SIG-M5 (cell line): Measurements from ENCODE around the gene A4GALT.
"Not testable (repeated sequence)": the region's sequence is repeated elsewhere in the genome, so short reads cannot be mapped to it uniquely, and the experiment has no call there.

Experiments
- DNase-seq: peaks from one replicate; lab custom pipeline; 2025; lab: John Stamatoyannopoulos, UW

Gene A4GALT

DNA sequence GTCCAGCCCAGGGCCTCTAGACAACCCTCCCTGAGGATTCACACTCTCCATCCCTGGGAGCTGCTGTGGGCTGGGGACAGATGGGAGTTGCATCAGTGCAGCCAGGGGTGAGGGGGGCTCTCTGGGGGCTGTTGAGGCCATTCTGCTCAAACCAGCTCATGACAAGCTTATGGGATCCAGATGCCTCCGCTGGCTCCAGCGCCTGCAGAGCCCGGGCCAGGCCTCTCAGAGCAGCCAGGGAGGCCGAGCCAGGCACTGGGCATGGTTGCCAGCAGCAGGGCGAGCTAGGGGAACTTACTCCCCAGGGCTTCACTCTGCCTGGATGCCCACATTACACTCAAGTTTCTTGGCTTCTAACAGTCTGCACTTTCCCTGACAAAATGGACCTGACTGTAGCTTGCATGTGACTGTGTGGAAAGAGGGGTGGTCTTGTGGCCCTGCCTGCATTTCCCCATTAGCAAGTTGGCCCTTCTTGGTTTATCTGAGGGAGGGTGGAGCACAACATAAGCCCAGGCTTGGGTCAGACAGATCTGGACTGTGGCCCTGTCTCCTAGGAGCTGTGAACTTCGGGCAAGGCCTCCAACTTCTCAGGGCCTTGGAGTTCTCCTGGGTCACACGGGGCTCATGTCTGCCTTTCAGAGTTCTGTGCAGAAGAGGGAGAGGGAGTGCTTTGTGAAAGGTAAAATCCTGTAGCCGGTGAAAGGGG, 36.9 kb downstream of the A4GALT start:
- DNase-seq = no peak

DNA sequence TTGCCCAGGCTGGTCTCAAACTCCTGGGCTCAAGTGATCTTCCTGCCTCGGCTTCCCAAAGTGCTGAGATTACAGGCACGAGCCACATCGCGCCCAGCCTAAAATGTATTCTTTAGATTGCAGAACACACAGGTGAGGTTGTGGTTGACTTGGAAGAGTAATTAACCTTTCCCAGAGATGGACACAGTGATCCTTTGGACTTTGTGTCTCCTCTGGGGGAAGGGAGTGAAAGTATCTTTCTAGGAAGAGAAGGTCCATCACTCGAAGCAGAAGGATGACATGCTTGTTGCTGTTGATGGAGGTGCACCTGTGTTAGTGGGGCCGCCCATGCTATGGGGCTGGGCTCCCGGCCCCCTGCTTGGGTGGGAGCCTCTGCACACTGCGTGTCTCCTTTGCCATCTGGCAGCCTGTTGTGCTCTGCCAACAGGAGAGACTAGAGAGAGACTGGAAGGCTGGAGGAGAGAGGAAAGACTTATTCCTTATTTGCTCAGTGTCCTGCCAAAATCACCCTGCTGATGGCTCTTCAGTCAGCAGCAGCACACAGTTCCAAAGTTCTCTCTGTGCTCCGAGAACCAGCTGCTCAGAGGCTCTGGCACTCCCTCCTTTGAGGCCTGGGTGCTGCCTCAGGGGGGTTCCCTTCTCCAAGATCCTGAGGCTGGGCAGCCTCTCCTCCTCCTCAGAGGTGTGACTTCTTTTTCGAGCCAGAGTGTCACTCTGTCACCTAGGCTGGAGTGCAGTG, 38.4 kb downstream of the A4GALT start:
- no peak for DNase-seq

GRCh38 chr22:42680648-42681047, 40.0 kb downstream of the A4GALT start:
- DNase-seq = no peak

DNA sequence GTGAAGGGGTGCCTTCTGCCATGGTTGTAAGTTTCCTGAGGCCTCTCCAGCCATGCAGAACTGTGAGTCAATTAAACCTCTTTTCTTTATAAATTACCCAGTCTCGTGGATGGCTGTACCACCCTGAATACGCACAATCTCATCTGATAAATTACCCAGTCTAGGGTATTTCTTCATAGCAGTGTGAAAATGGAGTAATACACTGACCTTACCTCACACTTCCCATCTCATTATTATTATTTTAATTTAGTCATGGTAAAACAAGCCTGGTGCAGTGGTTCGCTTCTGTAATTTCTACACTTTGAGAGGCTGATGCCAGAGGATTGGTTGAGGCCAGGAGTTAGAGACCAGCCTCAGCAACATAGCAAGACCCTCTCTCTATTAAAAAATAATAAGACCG, 41.0 kb downstream of the A4GALT start:
- DNase-seq = no peak

DNA sequence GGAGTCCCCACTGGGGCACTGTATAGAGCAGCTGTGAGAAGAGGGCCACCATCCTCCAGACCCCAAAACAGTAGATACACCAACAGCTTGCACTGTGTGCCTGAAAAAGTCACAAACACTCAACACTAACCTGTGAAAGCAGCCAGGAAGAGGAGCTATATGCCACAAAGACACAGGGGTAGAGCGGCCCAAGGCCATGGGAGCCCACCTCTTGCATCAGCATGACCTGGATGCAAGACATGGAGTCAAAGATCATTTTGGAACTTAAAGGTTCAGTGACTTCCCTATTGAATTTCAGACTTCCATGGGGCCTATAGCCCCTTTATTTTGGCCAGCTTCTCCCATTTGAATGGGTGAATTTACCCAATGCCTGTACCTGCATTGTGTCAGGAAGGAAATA, 41.8 kb downstream of the A4GALT start:
- DNase-seq = no peak

DNA sequence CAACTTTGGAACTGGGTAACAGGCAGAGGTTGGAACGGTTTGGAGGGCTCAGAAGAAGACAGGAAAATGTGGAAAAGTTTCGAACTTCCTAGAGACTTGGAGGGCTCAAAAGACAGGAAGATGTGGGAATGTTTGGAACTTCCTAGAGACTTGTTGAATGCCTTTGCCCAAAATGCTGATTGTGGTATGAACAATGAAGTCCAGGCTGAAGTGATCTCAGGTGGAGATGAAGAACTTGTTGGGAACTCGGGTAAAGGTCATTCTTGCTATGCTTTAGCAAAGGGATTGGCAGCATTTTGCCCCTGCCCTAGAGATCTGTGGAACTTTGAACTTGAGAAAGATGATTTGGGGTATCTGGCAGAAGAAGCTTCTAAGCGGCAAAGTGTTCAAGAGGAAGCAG, 42.7 kb downstream of the A4GALT start:
- DNase-seq = not testable (repeated sequence)

GRCh38 chr22:42676059-42676607, 44.5 kb downstream of the A4GALT start:
- no peak for DNase-seq

DNA sequence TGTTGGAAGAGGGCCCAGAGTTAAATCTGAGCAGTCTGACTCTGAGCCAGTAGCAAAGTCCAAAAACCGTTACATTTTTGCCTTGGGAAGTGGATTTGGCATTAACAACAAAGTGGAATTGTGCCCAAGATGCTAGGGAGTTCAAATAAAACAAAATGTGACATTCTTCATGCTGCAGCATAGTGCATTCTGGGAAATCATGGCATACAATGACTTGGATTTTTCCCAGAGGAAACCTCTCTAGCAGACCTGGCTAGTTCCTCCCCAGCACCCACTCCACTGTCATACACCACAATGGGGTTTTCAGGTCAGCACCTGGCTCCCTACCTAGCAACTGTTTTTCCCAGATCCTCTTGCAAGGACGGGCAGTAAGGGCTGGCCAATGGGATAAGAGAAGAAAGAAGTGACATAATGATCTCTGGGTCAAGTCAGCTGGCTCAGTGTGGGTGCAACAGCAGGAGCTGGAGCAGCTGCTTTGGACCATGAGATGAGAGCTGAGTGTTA, 46.7 kb downstream of the A4GALT start:
- no peak for DNase-seq

DNA sequence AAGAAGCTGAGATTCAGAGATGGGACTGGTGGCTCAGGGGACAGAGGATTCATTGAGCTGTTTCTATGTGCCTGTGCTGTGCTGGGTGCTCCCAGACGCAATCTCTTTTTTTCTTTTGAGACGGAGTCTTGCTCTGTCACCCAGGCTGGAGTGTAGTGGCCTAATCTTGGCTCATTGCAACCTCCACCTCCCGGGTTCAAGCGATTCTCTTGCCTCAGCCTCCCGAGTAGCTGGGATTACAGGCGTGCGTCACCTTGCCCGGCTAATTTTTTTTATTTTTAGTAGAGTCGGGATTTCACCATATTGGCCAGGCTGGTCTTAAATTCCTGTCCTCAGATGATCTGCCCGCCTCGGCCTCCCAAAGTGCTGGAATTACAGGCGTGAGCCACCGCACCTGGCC, 47.6 kb downstream of the A4GALT start:
- DNase-seq = not testable (repeated sequence)

DNA sequence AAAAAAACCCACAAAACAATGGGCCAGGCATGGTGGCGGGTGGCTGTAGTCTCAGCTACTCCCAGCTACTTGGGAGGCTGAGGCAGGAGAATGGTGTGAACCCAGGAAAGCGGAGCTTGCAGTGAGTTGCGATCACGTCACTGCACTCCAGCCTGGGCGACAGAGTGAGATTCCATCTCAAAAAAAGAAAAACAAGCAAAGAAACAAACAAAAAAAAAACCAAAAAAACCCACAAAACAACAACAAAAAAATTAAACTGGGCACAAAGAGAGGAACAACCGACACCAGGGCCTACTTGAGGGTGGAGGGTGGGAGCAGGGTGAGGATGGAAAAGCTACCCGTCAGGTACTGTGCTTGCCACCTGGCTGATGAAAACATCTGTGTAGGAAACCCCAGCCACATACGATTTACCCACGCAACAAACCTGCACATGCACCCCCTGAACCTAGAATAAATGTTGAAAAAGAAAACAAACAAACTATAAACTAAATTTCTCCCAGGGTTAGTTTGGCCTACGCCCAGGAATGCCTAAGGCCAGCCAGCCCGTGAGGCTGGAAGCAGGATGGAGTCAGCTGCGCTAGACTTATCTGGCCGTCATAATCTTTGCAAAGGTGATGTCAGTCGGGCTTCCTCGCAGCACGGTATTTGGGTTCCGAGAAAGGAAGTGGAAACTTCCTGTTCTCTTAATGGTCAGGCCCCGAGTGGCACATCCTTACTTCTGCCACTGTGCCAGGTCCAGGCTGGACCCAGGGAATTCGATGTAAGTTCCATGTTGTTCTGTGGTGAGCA, 49.6 kb downstream of the A4GALT start:
- no peak for DNase-seq

DNA sequence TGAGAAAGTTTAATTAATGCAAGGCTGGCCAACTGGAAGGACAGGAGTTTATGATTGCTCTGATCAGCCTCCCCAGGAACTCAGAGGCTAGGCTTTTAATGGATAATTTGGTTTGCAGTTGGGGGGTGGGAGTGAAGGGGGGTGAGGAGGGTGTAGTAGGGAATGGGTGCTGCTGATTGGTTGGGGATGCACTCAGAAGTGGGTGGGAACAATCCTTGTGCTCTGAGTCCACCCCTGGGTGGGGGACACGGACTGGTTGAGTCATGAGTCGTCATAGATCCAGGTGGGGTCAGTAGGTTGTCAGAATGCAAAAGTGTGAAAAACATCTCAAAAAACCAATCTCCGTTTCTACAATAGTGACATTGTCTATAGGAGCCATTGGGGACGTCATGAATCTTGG, 50.6 kb downstream of the A4GALT start:
- DNase-seq = no peak

GRCh38 chr22:42666393-42666792, 54.3 kb downstream of the A4GALT start:
- DNase-seq = not testable (repeated sequence)

GRCh38 chr22:42664976-42665831, 55.5 kb downstream of the A4GALT start:
- no peak for DNase-seq

DNA sequence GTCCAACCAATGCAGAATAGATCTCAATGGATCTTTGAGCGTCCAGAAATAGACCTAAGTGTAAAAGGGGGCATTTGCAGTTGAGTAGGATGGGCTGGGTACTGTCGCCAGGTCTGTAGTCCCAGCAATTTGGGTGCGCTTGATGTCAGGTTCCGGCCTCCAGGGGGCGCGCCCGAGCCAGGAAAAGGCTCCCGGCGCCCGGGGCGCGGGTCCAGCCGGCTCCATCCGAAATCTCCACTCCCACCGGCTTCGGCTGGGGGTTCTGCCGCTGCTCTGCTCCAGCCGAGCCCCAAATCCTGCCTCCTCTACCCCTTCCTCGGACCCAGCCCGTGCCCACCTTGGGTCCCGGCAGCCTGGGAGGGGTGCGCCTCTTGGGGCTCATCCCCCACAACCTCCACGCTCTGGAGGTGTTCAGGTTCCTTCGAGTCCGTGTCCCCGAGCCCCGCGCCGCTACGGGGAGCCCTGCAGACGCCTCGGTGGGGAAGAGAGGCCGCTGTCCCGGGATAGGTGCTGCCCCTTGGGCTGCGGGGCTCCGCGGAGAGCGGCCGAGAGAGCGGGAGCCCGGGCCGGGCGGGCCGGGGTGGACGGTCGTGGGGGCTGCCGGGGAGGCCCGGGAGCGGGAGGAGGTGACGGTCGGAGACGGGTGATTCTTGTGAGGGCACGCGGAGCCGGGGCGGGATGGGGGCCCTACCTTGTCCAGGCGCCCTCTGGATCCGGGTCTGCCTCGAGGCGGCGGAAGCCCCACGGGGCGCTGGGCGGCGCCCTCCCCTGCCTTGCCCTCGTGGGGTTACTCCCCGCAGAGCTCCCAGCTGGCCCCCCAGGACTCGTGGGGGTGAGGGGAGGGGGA, 58.5 kb downstream of the A4GALT start:
- no peak for DNase-seq

DNA sequence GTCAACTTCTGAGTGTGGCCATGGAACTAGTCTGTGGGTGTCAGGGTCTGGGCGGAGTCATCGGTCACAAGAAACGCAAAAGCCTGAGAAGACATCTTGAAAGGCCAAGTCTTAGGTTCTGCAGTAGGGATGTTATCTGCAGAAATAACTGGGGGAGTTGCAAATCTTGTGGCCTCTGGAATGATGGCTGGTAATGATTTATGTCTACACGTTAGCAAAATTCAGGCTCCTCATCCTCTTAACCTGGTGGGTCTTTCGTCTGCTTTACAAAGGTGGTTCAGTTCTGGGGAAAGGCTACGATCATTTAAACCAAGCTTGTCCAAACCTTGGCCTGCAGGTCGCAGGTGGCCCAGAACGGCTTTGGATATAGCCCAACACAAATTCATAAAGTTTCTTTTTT, 64.1 kb downstream of the A4GALT start:
- DNase-seq = no peak

GRCh38 chr22:42655693-42656092, 65.0 kb downstream of the A4GALT start:
- DNase-seq = no peak

DNA sequence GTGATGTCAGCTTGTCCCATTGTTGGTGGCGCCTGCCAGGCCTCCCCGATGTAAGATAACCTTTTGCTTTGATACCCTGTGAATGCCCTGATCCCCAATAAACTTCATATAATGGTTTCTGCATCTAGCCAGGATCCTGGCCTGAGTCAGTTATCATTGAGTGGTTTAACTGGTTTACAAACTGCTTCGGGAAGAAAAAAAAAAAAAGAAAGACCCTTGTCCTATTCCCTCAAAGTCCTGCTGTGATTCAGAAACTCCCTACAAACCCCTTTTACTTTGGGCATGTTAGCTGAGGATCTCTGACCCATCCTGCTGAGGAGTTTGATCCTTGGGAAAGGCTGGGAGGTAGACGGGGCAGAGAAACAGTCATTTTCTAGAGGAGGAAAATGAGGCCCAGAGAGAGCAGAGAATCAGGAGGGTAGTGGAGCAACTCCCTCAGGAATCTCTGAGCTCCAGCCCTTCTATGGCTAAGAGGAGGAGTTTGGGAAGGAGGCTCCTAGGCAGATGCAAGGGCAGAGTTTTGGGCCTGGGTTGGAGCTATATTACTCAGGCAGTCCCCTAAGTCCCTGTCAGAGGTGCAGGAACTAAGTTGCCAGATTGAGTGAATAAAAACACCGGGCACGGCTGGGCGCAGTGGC, 66.1 kb downstream of the A4GALT start:
- DNase-seq = no peak

GRCh38 chr22:42653999-42654398, 66.7 kb downstream of the A4GALT start:
- no peak for DNase-seq

- no peak for DNase-seq
Measured at GRCh38 chr22:42651134-42651533, 69.5 kb downstream of the A4GALT start.
